Cardiac muscle cell (in vitro differentiated cells and primary cell): ENCODE results near the gene NAA38. TPM values are rescaled to one million over a fixed set of nuclear protein-coding genes. Genes with fewer than 3 reads are reported as not detected.

ENCODE experiments used
- DNase-seq, 2 donors: peaks; one replicate each; pipeline versions ENCODE4 v3.0.0 to v3.0.0-alpha.2; 2010 to 2017; ENCODE audit warnings: low read depth in 1 of 2, low spot score in 1 of 2
- H3K27ac ChIP-seq: fragments of 200-600 bp; sonication (generic); 2 replicates; pipeline ENCODE4 v1.5.1; 2016
- H3K27me3 ChIP-seq: fragments of 200-600 bp; sonication (generic); 2 replicates; pipeline ENCODE4 v1.6.0; 2016; ENCODE audit warnings: control low read depth
- H3K36me3 ChIP-seq: fragments of 200-600 bp; sonication (generic); 2 replicates; pipeline ENCODE4 v1.5.1; 2016; ENCODE audit warnings: control low read depth
- H3K4me1 ChIP-seq: fragments of 200-600 bp; sonication (generic); 2 replicates; pipeline ENCODE4 v1.8.1; 2017; ENCODE audit warnings: low read depth, mild to moderate bottlenecking, mixed run types
- H3K4me3 ChIP-seq: fragments of 200-600 bp; sonication (generic); 2 replicates; pipeline ENCODE4 v1.5.1; 2016; ENCODE audit warnings: mild to moderate bottlenecking
- H3K9me3 ChIP-seq: fragments of 200-600 bp; sonication (generic); 2 replicates; pipeline ENCODE4 v1.5.1; 2017; ENCODE audit warnings: low read depth, mild to moderate bottlenecking, control low read depth
- polyA plus RNA-seq: library from polyadenylated mRNA; unstranded; fragments of >200 nt; fragmentation: Nextera tagmentation; extraction: Ambion mirVana; gene quantifications from 2 replicates; pipeline ENCODE4 v1.2.1, GENCODE V29; 2016
- total RNA-seq: library from RNA; depleted of rRNA; stranded (reverse); fragments of >200 nt; gene quantifications from 2 replicates; pipeline ENCODE4 v1.2.3, GENCODE V29; 2016
- TF ChIP-seq, protein P1 (sequence below): IDR thresholded peaks from 2 replicates; pipeline ENCODE4 v1.5.1; 2012; ENCODE audit warnings: low read depth, mild to moderate bottlenecking, low read length

Gene NAA38
- total and polyA plus RNA-seq, 2 experiments from 2014 or later, result 107 to 168 TPM

GRCh38 chr17:7838090-7839075, 19.0 kb downstream of the NAA38 start:
- H3K27me3 ChIP-seq, result no peaks in the 10 kb centered on the region
- H3K27ac ChIP-seq, result peak overlapping the region; percentile 87
- peaks cover 25% of the 10 kb centered on the region for H3K4me1 ChIP-seq
- peak overlapping the region; percentile 84 for H3K4me3 ChIP-seq
- TF ChIP-seq, protein P1, sequence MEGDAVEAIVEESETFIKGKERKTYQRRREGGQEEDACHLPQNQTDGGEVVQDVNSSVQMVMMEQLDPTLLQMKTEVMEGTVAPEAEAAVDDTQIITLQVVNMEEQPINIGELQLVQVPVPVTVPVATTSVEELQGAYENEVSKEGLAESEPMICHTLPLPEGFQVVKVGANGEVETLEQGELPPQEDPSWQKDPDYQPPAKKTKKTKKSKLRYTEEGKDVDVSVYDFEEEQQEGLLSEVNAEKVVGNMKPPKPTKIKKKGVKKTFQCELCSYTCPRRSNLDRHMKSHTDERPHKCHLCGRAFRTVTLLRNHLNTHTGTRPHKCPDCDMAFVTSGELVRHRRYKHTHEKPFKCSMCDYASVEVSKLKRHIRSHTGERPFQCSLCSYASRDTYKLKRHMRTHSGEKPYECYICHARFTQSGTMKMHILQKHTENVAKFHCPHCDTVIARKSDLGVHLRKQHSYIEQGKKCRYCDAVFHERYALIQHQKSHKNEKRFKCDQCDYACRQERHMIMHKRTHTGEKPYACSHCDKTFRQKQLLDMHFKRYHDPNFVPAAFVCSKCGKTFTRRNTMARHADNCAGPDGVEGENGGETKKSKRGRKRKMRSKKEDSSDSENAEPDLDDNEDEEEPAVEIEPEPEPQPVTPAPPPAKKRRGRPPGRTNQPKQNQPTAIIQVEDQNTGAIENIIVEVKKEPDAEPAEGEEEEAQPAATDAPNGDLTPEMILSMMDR, result no peak
- H3K36me3 ChIP-seq, result no peaks in the 10 kb centered on the region
- DNase-seq, result peak; percentile 70 to 89
- no peaks in the 10 kb centered on the region for H3K9me3 ChIP-seq

DNA sequence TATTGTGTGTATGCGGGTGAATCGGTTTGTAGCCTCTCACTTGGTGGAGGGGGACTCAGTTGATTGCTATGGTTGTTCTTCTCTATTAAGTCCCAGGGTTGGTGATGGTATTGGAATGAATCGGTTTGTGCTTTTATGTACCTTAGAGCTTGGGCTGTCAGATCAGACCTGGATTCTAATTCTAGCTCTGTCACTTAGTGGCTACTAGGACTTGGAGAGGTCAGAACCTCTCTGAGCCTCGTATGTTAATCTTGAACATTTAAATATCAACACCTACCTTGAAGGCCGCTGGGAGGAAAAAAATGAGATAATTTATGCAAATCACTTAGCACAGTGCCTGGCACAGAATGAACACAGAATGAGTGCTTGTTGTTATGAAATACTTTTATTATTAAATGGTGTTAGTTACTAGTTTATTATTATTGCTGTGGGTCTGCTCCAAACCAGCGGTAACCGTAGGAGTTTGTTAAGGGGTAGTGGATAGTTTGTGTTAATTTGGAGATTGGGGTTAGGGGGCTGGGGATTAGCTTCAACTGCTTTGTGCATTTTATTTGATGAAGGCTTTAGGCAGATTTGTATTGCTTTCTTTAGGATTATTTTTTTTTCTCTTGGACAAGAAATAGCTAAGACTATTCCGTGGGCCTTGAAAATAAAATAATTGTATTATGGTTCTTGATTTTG, 19.8 kb downstream of the NAA38 start:
- Histone ChIP-seq H3K27ac (peak overlapping the region; percentile 87), H3K4me3 (peak overlapping the region; percentile 84), H3K9me3 (no peaks in the 10 kb centered on the region), H3K36me3 (no peaks in the 10 kb centered on the region), H3K27me3 (no peaks in the 10 kb centered on the region), H3K4me1 (peaks cover 29% of the 10 kb centered on the region)
- peak in 1 of 2 donors; percentile 22 for DNase-seq
- TF ChIP-seq, protein P1, result no peak

DNA sequence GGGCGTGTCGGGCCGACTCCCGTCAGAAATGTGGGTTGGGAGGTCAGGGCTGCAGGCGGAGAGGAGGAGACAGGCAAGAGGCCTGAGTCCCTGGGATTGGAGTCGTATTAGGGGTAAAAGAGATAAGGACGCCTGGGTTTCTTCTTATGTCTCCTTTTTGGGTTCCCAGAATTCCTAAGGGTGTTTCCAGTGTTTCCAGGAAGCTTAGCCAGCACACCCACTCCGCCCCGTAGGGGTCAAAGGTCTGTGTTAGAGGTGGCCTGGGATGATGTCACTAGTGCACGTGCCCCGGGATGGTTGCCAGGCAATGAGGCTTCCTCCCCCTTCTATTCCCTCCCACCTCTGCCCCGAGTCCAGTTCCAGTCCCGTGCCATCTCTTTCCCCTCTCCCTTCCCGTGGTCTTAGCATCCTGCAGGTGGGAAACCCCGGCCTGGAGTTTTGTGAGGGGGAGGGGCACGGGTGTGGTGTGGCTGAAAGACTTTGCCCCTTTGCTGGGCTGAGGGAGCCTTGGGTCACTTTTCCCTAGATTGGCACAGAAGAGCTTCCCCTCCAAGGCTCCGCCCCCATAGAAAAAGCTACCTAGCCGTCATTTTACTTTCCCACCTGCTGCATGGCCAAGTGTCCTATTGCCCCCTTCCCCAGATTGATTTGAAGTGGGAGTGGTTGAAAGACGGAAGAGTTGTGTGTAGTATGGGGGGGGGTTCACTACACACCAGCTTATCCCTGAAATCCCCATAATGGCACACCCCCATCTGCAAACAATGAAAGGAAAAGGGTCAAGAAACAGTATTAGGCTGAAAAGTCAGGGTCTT, 20.6 kb downstream of the NAA38 start:
- DNase-seq, result peak; percentile 96 to 99
- no peaks in the 10 kb centered on the region for H3K9me3 ChIP-seq
- H3K4me1 ChIP-seq, result peaks cover 29% of the 10 kb centered on the region
- TF ChIP-seq, protein P1, result no peak
- H3K27ac ChIP-seq, result peak overlapping the region; percentile 87
- H3K4me3 ChIP-seq, result peak overlapping the region; percentile 84
- no peaks in the 10 kb centered on the region for H3K36me3 ChIP-seq
- no peaks in the 10 kb centered on the region for H3K27me3 ChIP-seq

GRCh38 chr17:7835814-7836595, 21.4 kb downstream of the NAA38 start:
- H3K4me1 ChIP-seq, result peaks cover 24% of the 10 kb centered on the region
- no peaks in the 10 kb centered on the region for H3K36me3 ChIP-seq
- TF ChIP-seq, protein P1, result no peak
- H3K27me3 ChIP-seq, result no peaks in the 10 kb centered on the region
- peak overlapping the region; percentile 87 for H3K27ac ChIP-seq
- H3K9me3 ChIP-seq, result no peaks in the 10 kb centered on the region
- peak overlapping the region; percentile 84 for H3K4me3 ChIP-seq
- DNase-seq, result no peak
